ENCODE measurements around the gene SLC25A25. TPM values are rescaled to one million over a fixed set of nuclear protein-coding genes. Genes with fewer than 3 reads are reported as not detected.

SLC25A25 gene
- total and polyA plus RNA-seq, 12 donors: 2.3 to 20.7 (median 6.8) TPM

DNA sequence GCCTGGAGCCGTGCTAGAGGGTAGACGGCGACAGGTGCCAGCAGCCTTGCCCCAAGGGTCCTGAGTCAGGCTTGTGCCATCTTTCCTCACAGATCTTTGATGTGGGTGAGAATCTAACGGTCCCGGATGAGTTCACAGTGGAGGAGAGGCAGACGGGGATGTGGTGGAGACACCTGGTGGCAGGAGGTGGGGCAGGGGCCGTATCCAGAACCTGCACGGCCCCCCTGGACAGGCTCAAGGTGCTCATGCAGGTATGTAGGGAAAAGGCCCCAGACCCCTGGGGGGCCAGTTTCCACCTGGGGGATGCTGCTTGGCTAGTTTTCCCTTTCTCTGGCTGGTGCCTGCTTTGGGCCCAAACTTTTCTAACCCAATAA, 35.5 kb downstream of the SLC25A25 start:
- no peaks in the 10 kb centered on the region for H3K9me3 ChIP-seq
- H3K4me3 ChIP-seq: no peak overlapping the region
- WGBS, 2 donors: 84 to 91% methylated on average over 8 of the region's 8 CpGs
- H3K36me3 ChIP-seq: peaks cover 7 to 84% (median 56%) of the 10 kb centered on the region in 9 donors
- TF ChIP-seq, protein P1, sequence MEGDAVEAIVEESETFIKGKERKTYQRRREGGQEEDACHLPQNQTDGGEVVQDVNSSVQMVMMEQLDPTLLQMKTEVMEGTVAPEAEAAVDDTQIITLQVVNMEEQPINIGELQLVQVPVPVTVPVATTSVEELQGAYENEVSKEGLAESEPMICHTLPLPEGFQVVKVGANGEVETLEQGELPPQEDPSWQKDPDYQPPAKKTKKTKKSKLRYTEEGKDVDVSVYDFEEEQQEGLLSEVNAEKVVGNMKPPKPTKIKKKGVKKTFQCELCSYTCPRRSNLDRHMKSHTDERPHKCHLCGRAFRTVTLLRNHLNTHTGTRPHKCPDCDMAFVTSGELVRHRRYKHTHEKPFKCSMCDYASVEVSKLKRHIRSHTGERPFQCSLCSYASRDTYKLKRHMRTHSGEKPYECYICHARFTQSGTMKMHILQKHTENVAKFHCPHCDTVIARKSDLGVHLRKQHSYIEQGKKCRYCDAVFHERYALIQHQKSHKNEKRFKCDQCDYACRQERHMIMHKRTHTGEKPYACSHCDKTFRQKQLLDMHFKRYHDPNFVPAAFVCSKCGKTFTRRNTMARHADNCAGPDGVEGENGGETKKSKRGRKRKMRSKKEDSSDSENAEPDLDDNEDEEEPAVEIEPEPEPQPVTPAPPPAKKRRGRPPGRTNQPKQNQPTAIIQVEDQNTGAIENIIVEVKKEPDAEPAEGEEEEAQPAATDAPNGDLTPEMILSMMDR (IDR thresholded peaks at IDR 0.05): peak in 4 of 9 donors; percentile 9 to 22 (median 17)
- ATAC-seq (no peak), DNase-seq (no peak)
- H3K4me1 ChIP-seq: peaks cover 30 to 59% (median 42%) of the 10 kb centered on the region in 9 donors
- intact Hi-C loops (cut with DNase I): no loop called here
- peak overlapping the region in 1 of 10 donors; percentile 6 for H3K27ac ChIP-seq
- H3K27me3 ChIP-seq: no peaks in the 10 kb centered on the region

GRCh38 chr9:128104171-128104618, 36.2 kb downstream of the SLC25A25 start:
- ATAC-seq (no peak), DNase-seq (no peak)
- 73 to 92% methylated on average over 6 of the region's 6 CpGs for WGBS, 2 donors
- Histone ChIP-seq H3K27me3 (no peaks in the 10 kb centered on the region), H3K36me3 (peaks cover 7 to 91% (median 56%) of the 10 kb centered on the region in 9 donors), H3K27ac (no peak overlapping the region), H3K9me3 (no peaks in the 10 kb centered on the region), H3K4me1 (peaks cover 27 to 60% (median 36%) of the 10 kb centered on the region in 9 donors), H3K4me3 (no peak overlapping the region)
- TF ChIP-seq, protein P1 (IDR thresholded peaks at IDR 0.05): no peak
- intact Hi-C loops (cut with DNase I): no loop called here

- Histone ChIP-seq H3K4me1 (peaks cover 14 to 53% (median 25%) of the 10 kb centered on the region in 9 donors), H3K9me3 (no peaks in the 10 kb centered on the region), H3K4me3 (no peak overlapping the region), H3K27me3 (no peaks in the 10 kb centered on the region), H3K27ac (no peak overlapping the region), H3K36me3 (peaks cover 7 to 91% (median 56%) of the 10 kb centered on the region in 9 donors)
- WGBS, 2 donors: 89 to 94% methylated on average over 21 of the region's 21 CpGs
- no peak for ATAC-seq
- no peak for DNase-seq
- TF ChIP-seq, protein P1 (IDR thresholded peaks at IDR 0.05): no peak
- intact Hi-C loops (cut with DNase I): no loop called here
These were observed 37.6 kb downstream of the SLC25A25 start for GRCh38 chr9:128105538-128106175.

GRCh38 chr9:128106181-128106939, 38.3 kb downstream of the SLC25A25 start:
- DNase-seq (no peak), ATAC-seq (peak in 1 of 8 donors; percentile 4)
- intact Hi-C loops (cut with DNase I): no loop called here
- H3K36me3 ChIP-seq: peaks cover 7 to 84% (median 51%) of the 10 kb centered on the region in 9 donors
- H3K27ac ChIP-seq: peak overlapping the region in 1 of 10 donors; percentile 36
- WGBS, 2 donors: 94 to 95% methylated on average over 23 of the region's 23 CpGs
- no peaks in the 10 kb centered on the region for H3K9me3 ChIP-seq
- no peak overlapping the region for H3K4me3 ChIP-seq
- TF ChIP-seq, protein P1 (IDR thresholded peaks at IDR 0.05): no peak
- peaks cover 7 to 46% (median 18%) of the 10 kb centered on the region in 9 donors for H3K4me1 ChIP-seq
- no peaks in the 10 kb centered on the region for H3K27me3 ChIP-seq
